T47D (cell line): ENCODE results near the gene PCSK5.

Experiments used
- DNase-seq, 2 experiments: peaks; one replicate each; pipeline versions ENCODE4 v3.0.0 to v3.0.0-alpha.2; 2011 to 2012; ENCODE audit warnings: low read depth in 1 of 2, low spot score in 1 of 2
- JUND ChIP-seq: IDR thresholded peaks from 2 replicates; pipeline ENCODE4 v1.6.1; 2012; ENCODE audit warnings: low read depth
- in situ Hi-C: cut with HindIII; loops from 2 replicates; pipeline ENCODE4 v1.10.0; 2016; ENCODE audit warnings: low sequenced_read_pairs, low pct_unique_long_range_greater_than_20kb

The PCSK5 gene

GRCh38 chr9:75911390-75911789 lies 20.9 kb downstream of the PCSK5 start:
- TF ChIP-seq JUND: no peak
- in situ Hi-C loops: no loop called here
- DNase-seq: no peak

- no peak for TF ChIP-seq JUND
- DNase-seq: no peak
- in situ Hi-C loops: no loop called here
Observed at GRCh38 chr9:75912951-75913350, 22.5 kb downstream of the PCSK5 start.

- in situ Hi-C loops: no loop called here
- no peak for DNase-seq
- TF ChIP-seq JUND: no peak
Observed at GRCh38 chr9:75914002-75914401, 23.5 kb downstream of the PCSK5 start.

- TF ChIP-seq JUND: no peak
- DNase-seq: no peak
- in situ Hi-C loops: no loop called here
Observed at GRCh38 chr9:75914883-75915452, 24.5 kb downstream of the PCSK5 start.

DNA sequence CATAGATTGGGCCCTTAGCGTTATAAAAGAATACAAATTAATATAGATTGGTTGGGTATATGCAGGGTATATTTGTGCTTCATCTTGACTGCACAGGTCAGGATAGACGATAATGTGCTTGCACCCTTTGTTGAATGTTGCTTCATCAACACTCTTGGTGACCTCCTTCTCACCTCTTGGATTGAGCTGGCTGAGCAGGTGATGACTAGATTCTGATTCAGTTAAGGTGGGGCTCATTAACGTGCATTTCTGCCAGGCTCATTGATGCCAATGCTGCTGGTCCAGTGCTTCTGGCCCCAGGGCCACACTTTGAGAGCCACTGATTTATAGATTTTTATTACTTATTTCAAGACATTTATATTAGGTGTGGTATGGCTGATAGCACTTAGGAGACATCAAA lies 27.7 kb downstream of the PCSK5 start:
- no peak for TF ChIP-seq JUND
- DNase-seq: no peak
- in situ Hi-C loops: no loop called here

DNA sequence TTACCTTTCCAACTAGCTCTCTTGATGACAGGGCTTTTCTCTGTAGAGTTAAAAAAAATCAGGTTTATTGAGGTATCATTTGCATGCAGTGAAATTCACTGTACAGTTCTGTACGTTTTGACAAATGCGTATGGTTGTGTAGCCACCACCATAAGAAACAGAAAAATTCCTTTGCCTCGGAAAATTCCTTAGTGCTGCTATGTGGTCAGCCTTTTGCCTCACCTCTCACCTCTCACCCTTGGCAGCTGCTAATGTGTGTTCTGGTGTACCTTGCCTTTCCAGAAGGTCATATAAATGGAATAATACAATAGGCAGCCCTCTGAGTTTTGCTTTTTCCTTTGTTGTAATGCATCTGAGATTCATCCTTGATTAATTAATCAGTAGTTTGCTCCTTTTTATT lies 28.4 kb downstream of the PCSK5 start:
- DNase-seq: no peak
- no peak for TF ChIP-seq JUND
- in situ Hi-C loops: no loop called here

- no peak for DNase-seq
- in situ Hi-C loops: no loop called here
- TF ChIP-seq JUND: no peak
Observed at GRCh38 chr9:75921391-75922127, 31.1 kb downstream of the PCSK5 start.

DNA sequence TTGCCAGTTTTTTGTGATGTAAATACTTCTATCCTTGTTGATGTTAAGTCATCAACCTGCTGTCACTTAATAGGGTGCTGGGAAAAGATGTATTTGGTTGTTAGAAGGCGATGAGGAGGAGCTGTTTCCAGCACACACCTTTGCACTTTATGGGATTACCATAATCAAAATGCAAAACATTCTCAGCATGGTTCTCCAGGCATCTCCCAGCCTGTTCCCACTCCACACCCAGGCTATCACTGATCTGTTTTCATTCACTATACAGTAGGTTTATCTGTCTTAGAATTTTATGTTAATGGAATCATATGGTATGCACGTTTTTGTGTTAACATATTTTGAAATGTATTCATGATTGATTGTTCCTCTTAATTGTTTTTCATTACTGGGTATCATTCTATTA lies 35.9 kb downstream of the PCSK5 start:
- in situ Hi-C loops: no loop called here
- no peak for DNase-seq
- TF ChIP-seq JUND: no peak

- no peak for TF ChIP-seq JUND
- no peak for DNase-seq
- in situ Hi-C loops: no loop called here
Observed at GRCh38 chr9:75927356-75927755, 36.9 kb downstream of the PCSK5 start.

DNA sequence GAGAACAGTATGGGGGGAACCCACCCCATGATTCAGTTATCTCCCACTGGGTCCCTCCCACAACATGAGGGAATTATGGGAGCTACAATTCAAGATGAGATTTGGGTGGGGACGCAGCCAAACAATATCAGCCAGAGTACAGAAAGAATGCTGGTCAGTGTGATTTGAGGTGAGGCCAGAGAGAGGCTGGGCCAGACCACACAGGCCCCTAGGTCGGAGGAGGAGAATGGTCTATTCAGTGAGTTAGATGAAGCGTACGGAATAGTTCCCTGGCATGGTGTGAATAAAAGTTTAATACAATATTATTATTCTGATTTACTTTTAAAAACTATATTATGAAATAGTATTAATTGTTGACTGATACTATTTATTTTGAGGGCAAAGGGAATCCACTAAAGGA lies 39.7 kb downstream of the PCSK5 start:
- in situ Hi-C loops: no loop called here
- no peak for DNase-seq
- no peak for TF ChIP-seq JUND

GRCh38 chr9:75930730-75931321 lies 40.4 kb downstream of the PCSK5 start:
- TF ChIP-seq JUND: no peak
- in situ Hi-C loops: no loop called here
- DNase-seq: no peak

- DNase-seq: no peak
- no peak for TF ChIP-seq JUND
- in situ Hi-C loops: no loop called here
Observed at GRCh38 chr9:75933982-75934381, 43.5 kb downstream of the PCSK5 start.

- in situ Hi-C loops: no loop called here
- TF ChIP-seq JUND: no peak
- no peak for DNase-seq
Observed at GRCh38 chr9:75935591-75935990, 45.1 kb downstream of the PCSK5 start.
